ENCODE measurements around the gene LGALS12. TPM values are rescaled to one million over a fixed set of nuclear protein-coding genes. Genes with fewer than 3 reads are reported as not detected.

Gene LGALS12
- total and polyA plus RNA-seq, 2 of the 13 experiments (the other 11 are each of a cell fraction or from before 2014, with no cell fraction given): not detected

DNA sequence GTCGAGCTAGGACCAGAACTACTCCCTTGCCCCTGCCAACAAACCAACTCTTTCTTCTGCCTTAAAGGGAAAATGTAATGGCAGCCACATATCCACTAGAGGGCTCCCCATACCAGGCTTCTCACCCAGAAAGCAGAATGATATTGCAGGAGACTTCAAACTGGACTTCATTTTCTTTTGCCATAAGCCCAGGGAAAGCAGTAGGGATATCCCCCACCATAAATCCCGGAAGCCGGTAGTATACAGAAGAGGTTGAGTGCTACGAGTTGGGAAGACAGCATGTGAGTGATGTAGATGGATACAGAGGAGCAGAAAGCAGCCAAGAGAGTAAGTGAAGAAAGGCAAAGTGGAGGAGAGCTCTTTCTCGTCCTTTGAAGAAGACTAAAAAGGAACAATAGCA is 27.0 kb upstream of the LGALS12 start (continued):
- TF ChIP-seq, protein P1, sequence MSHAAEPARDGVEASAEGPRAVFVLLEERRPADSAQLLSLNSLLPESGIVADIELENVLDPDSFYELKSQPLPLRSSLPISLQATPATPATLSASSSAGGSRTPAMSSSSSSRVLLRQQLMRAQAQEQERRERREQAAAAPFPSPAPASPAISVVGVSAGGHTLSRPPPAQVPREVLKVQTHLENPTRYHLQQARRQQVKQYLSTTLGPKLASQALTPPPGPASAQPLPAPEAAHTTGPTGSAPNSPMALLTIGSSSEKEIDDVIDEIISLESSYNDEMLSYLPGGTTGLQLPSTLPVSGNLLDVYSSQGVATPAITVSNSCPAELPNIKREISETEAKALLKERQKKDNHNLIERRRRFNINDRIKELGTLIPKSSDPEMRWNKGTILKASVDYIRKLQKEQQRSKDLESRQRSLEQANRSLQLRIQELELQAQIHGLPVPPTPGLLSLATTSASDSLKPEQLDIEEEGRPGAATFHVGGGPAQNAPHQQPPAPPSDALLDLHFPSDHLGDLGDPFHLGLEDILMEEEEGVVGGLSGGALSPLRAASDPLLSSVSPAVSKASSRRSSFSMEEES (CRISPR knock-in tag; IDR thresholded peaks at IDR 0.05): no peak
- TF ChIP-seq, protein P2, sequence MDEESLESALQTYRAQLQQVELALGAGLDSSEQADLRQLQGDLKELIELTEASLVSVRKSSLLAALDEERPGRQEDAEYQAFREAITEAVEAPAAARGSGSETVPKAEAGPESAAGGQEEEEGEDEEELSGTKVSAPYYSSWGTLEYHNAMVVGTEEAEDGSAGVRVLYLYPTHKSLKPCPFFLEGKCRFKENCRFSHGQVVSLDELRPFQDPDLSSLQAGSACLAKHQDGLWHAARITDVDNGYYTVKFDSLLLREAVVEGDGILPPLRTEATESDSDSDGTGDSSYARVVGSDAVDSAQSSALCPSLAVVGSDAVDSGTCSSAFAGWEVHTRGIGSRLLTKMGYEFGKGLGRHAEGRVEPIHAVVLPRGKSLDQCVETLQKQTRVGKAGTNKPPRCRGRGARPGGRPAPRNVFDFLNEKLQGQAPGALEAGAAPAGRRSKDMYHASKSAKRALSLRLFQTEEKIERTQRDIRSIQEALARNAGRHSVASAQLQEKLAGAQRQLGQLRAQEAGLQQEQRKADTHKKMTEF (CRISPR knock-in tag; IDR thresholded peaks at IDR 0.05): peak; percentile 30; the same call in 1 of the 2 replicates
- TF ChIP-seq ZNF33B (CRISPR knock-in tag; IDR thresholded peaks at IDR 0.05) (no peak), ZNF552 (CRISPR knock-in tag; IDR thresholded peaks at IDR 0.05; ENCODE audit: borderline replicate concordance) (no peak), SRF (IDR thresholded peaks at IDR 0.05; ENCODE audit: low read depth, low read length) (peak; percentile 44; the same call in 1 of the 2 replicates), FOXO1 (CRISPR knock-in tag; IDR thresholded peaks at IDR 0.05) (no peak), NR2C2 (CRISPR knock-in tag; IDR thresholded peaks at IDR 0.05; ENCODE audit: borderline replicate concordance) (no peak), HNRNPK (IDR thresholded peaks at IDR 0.05; ENCODE audit: low read depth, low read length, poor library complexity, severe bottlenecking) (no peak)

DNA sequence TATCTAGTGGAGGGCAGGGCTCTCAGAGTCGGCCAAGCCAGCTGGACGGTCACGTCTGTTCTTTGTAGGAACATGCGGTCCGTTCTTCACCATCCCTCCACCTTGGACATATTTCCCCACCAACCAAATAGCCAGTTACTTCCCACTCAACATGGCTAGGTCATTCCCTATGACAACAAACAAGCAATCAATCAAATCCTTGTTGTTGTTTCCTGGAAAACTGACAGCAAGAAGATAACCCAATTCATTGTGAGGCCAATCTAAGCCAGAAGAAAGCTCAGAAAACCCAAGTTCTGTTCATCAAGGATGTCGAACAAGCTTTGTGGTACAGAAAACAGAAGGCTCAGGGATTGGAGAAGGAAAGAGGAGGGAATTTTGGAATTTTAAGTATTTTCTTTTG is 25.8 kb upstream of the LGALS12 start:
- Histone ChIP-seq H3K9ac (ENCODE audit: insufficient read depth, low read depth, low read length) (no peak overlapping the region), H2AFZ (ENCODE audit: low read length) (no peak overlapping the region), H3K4me3 (replicated peaks in 1 of 3; ENCODE audit: insufficient read depth in 1 of 3, low read depth in 2 of 3, low read length in 3 of 3) (no peak overlapping the region), H3K4me1 (ENCODE audit: insufficient read depth, low read length) (no peaks in the 10 kb centered on the region), H3K9me3 (ENCODE audit: low read length) (peaks cover 18% of the 10 kb centered on the region), H3K36me3 (replicated peaks in 1 of 2; ENCODE audit: control insufficient read depth in 1 of 2, insufficient read depth in 2 of 2, low read length in 2 of 2) (no peaks in the 10 kb centered on the region), H3K27me3 (ENCODE audit: control insufficient read depth in 1 of 2, insufficient read depth in 2 of 2, low read length in 2 of 2) (no peaks in the 10 kb centered on the region), H4K20me1 (ENCODE audit: insufficient read depth, low read length) (no peaks in the 10 kb centered on the region), H3K4me2 (ENCODE audit: low read depth, low read length) (no peak overlapping the region), H3K79me2 (ENCODE audit: insufficient read depth, low read length) (no peaks in the 10 kb centered on the region), H3K27ac (ENCODE audit: extremely low read length, insufficient read depth, low read length) (no peak overlapping the region)
- no TSS peak for BruUV-seq (replicated peaks)
- WGBS (ENCODE audit: low lambda C conversion rate): 63% methylated on average over 6 of the region's 6 CpGs
- no peak for FAIRE-seq
- intact Hi-C loops (cut with micrococcal nuclease; ENCODE audit: unreplicated experiment): no loop called here
- CTCF ChIA-PET (ENCODE audit: low intra/inter-chr PET ratio, low total read pairs): interaction anchor here (2.5 to 4.7 kb wide), 2 partner anchors 28 to 156 kb away, joined by 21 to 45 read pairs; no protein-coding TSS in a partner anchor
- DNase-seq (ENCODE audit: low spot score): no peak
- ATAC-seq: no peak
- TF ChIP-seq SP5 (CRISPR knock-in tag; IDR thresholded peaks at IDR 0.05; ENCODE audit: borderline replicate concordance, low read depth) (no peak), ZNF264 (CRISPR knock-in tag; IDR thresholded peaks at IDR 0.05) (no peak), ZNF678 (CRISPR knock-in tag; IDR thresholded peaks at IDR 0.05) (no peak), NFIB (CRISPR knock-in tag; IDR thresholded peaks at IDR 0.05; ENCODE audit: borderline replicate concordance) (no peak)
- POLR2A ChIA-PET: no interaction called here
- in situ Hi-C loops (cut with HindIII; ENCODE audit: extremely low pct_ligation_motif_present, low pct_unique_long_range_greater_than_20kb): loop anchor here (25.0 kb wide), 1 partner anchor 257 kb away; no protein-coding TSS in a partner anchor
